SU-DHL-6 (cell line): Measurements from ENCODE around the gene GARNL3.

Experiments used
- H2AFZ ChIP-seq: fragments of 200-600 bp; sonication (generic); 2 replicates; pipeline ENCODE4 v1.6.1; 2014; ENCODE audit warnings: low read depth, mild to moderate bottlenecking, moderate library complexity, mixed read lengths, antibody characterized with exemption, low read length; ENCODE audit not compliant: severe bottlenecking
- H3F3A ChIP-seq: fragments of 200-600 bp; shearing (Covaris generic); 2 replicates; pipeline ENCODE4 v1.6.0; 2016; ENCODE audit warnings: antibody characterized with exemption, mild to moderate bottlenecking; ENCODE audit not compliant: insufficient read depth
- H3K27ac ChIP-seq: fragments of 200-600 bp; sonication (generic); 2 replicates; pipeline ENCODE4 v1.5.1; 2016; ENCODE audit warnings: low read depth, mild to moderate bottlenecking, low read length, moderate library complexity, mixed read lengths
- H3K27me3 ChIP-seq: fragments of 200-600 bp; sonication (generic), shearing (Covaris generic); 2 replicates; pipeline ENCODE4 v1.6.0; 2014; ENCODE audit warnings: mild to moderate bottlenecking, low read length
- H3K36me3 ChIP-seq: fragments of 200-600 bp; sonication (generic); 2 replicates; pipeline ENCODE4 v1.6.1; 2014; ENCODE audit warnings: mild to moderate bottlenecking, low read length, mixed read lengths
- H3K4me2 ChIP-seq: fragments of 300-600, 200-600 bp; shearing (Covaris generic), sonication (generic); 2 replicates; pipeline ENCODE4 v1.6.0; 2014; ENCODE audit warnings: low read length, low read depth, mild to moderate bottlenecking; ENCODE audit not compliant: poor library complexity, severe bottlenecking
- H3K4me3 ChIP-seq: fragments of 200-600 bp; sonication (generic); 2 replicates; pipeline ENCODE4 v1.5.1; 2014; ENCODE audit warnings: antibody characterized with exemption, low read length, mild to moderate bottlenecking, mixed read lengths; ENCODE audit not compliant: insufficient read depth, poor library complexity, severe bottlenecking
- H3K79me2 ChIP-seq: fragments of 200-600 bp; sonication (generic); 2 replicates; pipeline ENCODE4 v1.6.1; 2014; ENCODE audit warnings: mild to moderate bottlenecking, low read length, moderate library complexity; ENCODE audit not compliant: insufficient read depth
- H3K9ac ChIP-seq: fragments of 200-600 bp; sonication (generic); 2 replicates; pipeline ENCODE4 v1.7.0; 2014; ENCODE audit warnings: mild to moderate bottlenecking, low read length
- H3K9me2 ChIP-seq: fragments of 200-600 bp; sonication (generic); replicated peaks from 2 replicates; pipeline ENCODE4 v1.6.1; 2014; ENCODE audit warnings: low read length; ENCODE audit not compliant: insufficient read depth
- H3K9me3 ChIP-seq: fragments of 200-600 bp; sonication (generic); 2 replicates; pipeline ENCODE4 v1.6.1; 2014; ENCODE audit warnings: low read length, mixed read lengths; ENCODE audit not compliant: insufficient read depth
- H4K20me1 ChIP-seq: fragments of 200-600 bp; sonication (generic); 2 replicates; pipeline ENCODE4 v1.6.1; 2014; ENCODE audit warnings: low read depth, mild to moderate bottlenecking, antibody characterized with exemption, low read length, moderate library complexity, mixed read lengths
- EZH2phosphoT487 ChIP-seq: fragments of 200-600 bp; sonication (generic), shearing (Covaris generic); conservative IDR thresholded peaks from 2 replicates; pipeline ENCODE4 v1.6.1; 2018; ENCODE audit warnings: mild to moderate bottlenecking, antibody characterized with exemption, low read length, moderate library complexity, mixed read lengths
- TF ChIP-seq, protein P1 (sequence below): fragments of 200-600 bp; sonication (generic); IDR thresholded peaks from one replicate; pipeline ENCODE4 v1.5.1; 2017; ENCODE audit warnings: antibody characterized with exemption, mild to moderate bottlenecking, low read length, moderate library complexity; ENCODE audit not compliant: insufficient read depth, poor library complexity, severe bottlenecking

GARNL3 gene

DNA sequence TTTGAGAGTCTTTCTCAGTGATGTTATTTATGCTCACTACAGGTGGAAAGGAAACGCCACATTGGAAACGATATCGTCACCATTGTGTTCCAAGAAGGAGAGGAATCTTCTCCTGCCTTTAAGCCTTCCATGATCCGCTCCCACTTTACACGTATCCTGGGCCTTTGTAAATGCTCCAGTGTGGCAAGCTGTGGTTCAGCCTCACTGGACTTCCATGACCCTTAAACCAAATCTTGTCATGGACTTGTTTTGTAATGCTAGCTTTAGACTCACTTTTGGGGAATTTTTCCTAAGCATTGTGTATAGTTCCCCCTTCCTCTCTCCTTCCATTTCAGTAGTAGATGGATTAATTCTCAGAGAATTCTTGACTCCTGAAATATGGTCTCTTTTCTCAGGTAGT, 71.5 kb downstream of the GARNL3 start:
- Histone ChIP-seq H3K27ac (no peak overlapping the region), H3F3A (no peaks in the 10 kb centered on the region), H3K79me2 (no peaks in the 10 kb centered on the region), H3K9me3 (no peaks in the 10 kb centered on the region), H3K9ac (no peak overlapping the region), H2AFZ (no peak overlapping the region), H3K4me3 (no peak overlapping the region), H3K9me2 (no peaks in the 10 kb centered on the region), H4K20me1 (no peaks in the 10 kb centered on the region), H3K4me2 (no peak overlapping the region), H3K27me3 (no peaks in the 10 kb centered on the region), H3K36me3 (no peaks in the 10 kb centered on the region)
- TF ChIP-seq EZH2phosphoT487 = no peak
- TF ChIP-seq, protein P1, sequence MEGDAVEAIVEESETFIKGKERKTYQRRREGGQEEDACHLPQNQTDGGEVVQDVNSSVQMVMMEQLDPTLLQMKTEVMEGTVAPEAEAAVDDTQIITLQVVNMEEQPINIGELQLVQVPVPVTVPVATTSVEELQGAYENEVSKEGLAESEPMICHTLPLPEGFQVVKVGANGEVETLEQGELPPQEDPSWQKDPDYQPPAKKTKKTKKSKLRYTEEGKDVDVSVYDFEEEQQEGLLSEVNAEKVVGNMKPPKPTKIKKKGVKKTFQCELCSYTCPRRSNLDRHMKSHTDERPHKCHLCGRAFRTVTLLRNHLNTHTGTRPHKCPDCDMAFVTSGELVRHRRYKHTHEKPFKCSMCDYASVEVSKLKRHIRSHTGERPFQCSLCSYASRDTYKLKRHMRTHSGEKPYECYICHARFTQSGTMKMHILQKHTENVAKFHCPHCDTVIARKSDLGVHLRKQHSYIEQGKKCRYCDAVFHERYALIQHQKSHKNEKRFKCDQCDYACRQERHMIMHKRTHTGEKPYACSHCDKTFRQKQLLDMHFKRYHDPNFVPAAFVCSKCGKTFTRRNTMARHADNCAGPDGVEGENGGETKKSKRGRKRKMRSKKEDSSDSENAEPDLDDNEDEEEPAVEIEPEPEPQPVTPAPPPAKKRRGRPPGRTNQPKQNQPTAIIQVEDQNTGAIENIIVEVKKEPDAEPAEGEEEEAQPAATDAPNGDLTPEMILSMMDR = no peak

DNA sequence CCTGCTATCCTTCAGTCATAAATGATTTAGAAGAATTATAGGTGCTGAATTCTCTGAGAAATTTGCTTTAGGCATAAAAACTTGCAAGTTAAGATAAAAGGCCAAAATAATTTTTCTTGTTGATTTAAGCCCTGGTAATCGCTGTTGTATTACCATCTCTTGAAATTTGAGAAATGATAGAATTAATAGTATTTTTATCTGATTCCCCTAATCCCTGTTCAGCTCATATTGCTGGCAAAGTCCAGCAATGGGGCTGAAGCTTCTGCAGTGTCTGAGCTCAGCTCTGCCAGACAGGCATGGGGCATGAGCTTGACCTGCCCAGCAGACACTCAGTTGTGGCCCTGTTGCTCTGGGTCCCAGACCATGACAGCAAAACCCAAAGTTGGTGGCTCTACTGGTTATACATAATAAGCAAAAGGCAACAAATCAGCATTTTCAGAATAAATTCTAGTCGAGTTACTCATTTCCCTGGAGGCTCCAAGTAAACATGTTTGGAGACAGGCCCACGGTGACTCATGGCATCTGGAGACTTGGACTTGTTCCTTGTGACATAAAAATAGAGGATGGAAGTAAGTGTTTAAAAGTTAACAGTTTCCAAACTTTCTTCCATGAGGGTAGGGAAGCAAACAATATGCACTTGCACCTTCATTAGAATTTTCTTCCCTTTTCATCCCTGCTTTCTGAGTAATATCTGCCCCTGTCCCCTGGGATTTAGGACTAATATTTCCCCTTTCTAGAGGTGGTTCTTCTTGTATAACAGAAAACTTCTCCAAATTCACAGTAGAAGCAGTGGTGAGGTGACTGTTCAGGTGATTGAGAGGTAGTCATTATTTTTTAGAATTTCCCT, 72.2 kb downstream of the GARNL3 start:
- Histone ChIP-seq H3F3A (no peaks in the 10 kb centered on the region), H4K20me1 (no peaks in the 10 kb centered on the region), H3K27me3 (no peaks in the 10 kb centered on the region), H3K9me2 (no peaks in the 10 kb centered on the region), H3K79me2 (no peaks in the 10 kb centered on the region), H3K9me3 (no peaks in the 10 kb centered on the region), H3K9ac (no peak overlapping the region), H3K27ac (no peak overlapping the region), H3K36me3 (no peaks in the 10 kb centered on the region), H3K4me2 (no peak overlapping the region), H3K4me3 (no peak overlapping the region), H2AFZ (no peak overlapping the region)
- TF ChIP-seq EZH2phosphoT487 = no peak
- TF ChIP-seq, protein P1 = no peak

DNA sequence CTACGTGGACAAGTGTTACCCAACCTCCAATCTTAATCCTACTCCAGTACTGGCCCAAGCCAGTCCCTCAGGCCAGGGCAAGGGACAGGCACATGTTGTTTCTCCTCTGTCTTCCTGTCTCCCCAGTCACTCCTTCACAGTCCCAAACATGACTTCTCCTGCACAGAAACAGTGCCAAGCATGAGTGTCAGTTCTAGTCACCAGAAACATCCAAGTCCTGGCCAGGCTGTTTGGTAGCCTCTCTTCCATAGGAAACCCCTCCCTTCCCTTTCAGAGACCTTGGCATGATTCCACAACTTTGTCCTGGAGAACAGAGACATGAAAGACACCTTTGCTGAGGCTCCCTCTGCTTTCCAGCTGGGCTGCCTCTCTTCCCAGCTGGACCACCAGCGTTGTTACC, 76.1 kb downstream of the GARNL3 start:
- H3K4me3 ChIP-seq = no peak overlapping the region
- H2AFZ ChIP-seq = no peak overlapping the region
- no peak overlapping the region for H3K4me2 ChIP-seq
- no peak overlapping the region for H3K9ac ChIP-seq
- H3K27me3 ChIP-seq = no peaks in the 10 kb centered on the region
- H3K9me3 ChIP-seq = no peaks in the 10 kb centered on the region
- H3K79me2 ChIP-seq = no peaks in the 10 kb centered on the region
- H3F3A ChIP-seq = no peaks in the 10 kb centered on the region
- no peaks in the 10 kb centered on the region for H4K20me1 ChIP-seq
- TF ChIP-seq, protein P1 = no peak
- TF ChIP-seq EZH2phosphoT487 = no peak
- no peaks in the 10 kb centered on the region for H3K36me3 ChIP-seq
- H3K27ac ChIP-seq = no peak overlapping the region
- H3K9me2 ChIP-seq = no peaks in the 10 kb centered on the region
